Testis (tissue), 2 donors: ENCODE results near the gene FBLN5.

Experiments
- CTCF ChIP-seq, 3 experiments: fragments of 450-650 bp in 2 of 3; fragments of 200-600 bp in 1 of 3; sonication (generic) in 1 of 3; IDR thresholded peaks; one replicate each; pipeline ENCODE4 v1.5.1; 2016 to 2019; ENCODE audit warnings: antibody characterized with exemption in 3 of 3, mild to moderate bottlenecking in 2 of 3, moderate library complexity in 1 of 3
- POLR2A ChIP-seq: fragments of 450-650 bp; IDR thresholded peaks from one replicate; pipeline ENCODE4 v1.6.1; 2017; ENCODE audit warnings: antibody characterized with exemption, mild to moderate bottlenecking, moderate library complexity

GRCh38 chr14:91883753-91884152 lies 63.7 kb downstream of the FBLN5 start:
- TF ChIP-seq CTCF (IDR thresholded peaks at IDR 0.05): no peak
- no peak for TF ChIP-seq POLR2A
